NCI-H2081 (cell line): Measurements from ENCODE around the gene NDST4.
"Not testable (repeated sequence)": the region's sequence is repeated elsewhere in the genome, so short reads cannot be mapped to it uniquely, and the experiment has no call there.

Experiments used
- DNase-seq, 2 experiments: peaks; one replicate each; lab custom pipeline; 2025; lab: John Stamatoyannopoulos, UW

The NDST4 gene

GRCh38 chr4:115054836-115055235 lies 58.6 kb downstream of the NDST4 start:
- DNase-seq = no peak

- no peak for DNase-seq
These were observed 60.1 kb downstream of the NDST4 start for GRCh38 chr4:115053313-115053712.

GRCh38 chr4:115042496-115042895 lies 70.9 kb downstream of the NDST4 start:
- DNase-seq = no peak

- DNase-seq = no peak
These were observed 83.1 kb downstream of the NDST4 start for GRCh38 chr4:115030281-115030680.

GRCh38 chr4:115028682-115029410 lies 84.6 kb downstream of the NDST4 start:
- no peak for DNase-seq

GRCh38 chr4:114999880-115000279 lies 113.5 kb downstream of the NDST4 start:
- DNase-seq = no peak

GRCh38 chr4:114998316-114998715 lies 115.1 kb downstream of the NDST4 start:
- DNase-seq = no peak

- DNase-seq = no peak
These were observed 115.7 kb downstream of the NDST4 start for GRCh38 chr4:114997576-114998247.

- DNase-seq = no peak
These were observed 127.3 kb downstream of the NDST4 start for GRCh38 chr4:114986133-114986532.

- no peak for DNase-seq
These were observed 132.3 kb downstream of the NDST4 start for GRCh38 chr4:114980932-114981708.

- DNase-seq = not testable (repeated sequence)
These were observed 133.0 kb downstream of the NDST4 start for GRCh38 chr4:114980399-114980798.

GRCh38 chr4:114976901-114977300 lies 136.5 kb downstream of the NDST4 start:
- no peak for DNase-seq

- peak in 1 of 2 experiments; percentile 22 for DNase-seq
These were observed 149.4 kb downstream of the NDST4 start for GRCh38 chr4:114964026-114964425.

GRCh38 chr4:114945616-114946015 lies 167.8 kb downstream of the NDST4 start:
- DNase-seq = no peak

- no peak for DNase-seq
These were observed 171.9 kb downstream of the NDST4 start for GRCh38 chr4:114941503-114941902.

- DNase-seq = no peak
These were observed 185.5 kb downstream of the NDST4 start for GRCh38 chr4:114927881-114928280.

GRCh38 chr4:114926583-114926982 lies 186.8 kb downstream of the NDST4 start:
- no peak for DNase-seq

- no peak for DNase-seq
These were observed 189.1 kb downstream of the NDST4 start for GRCh38 chr4:114924311-114924710.

GRCh38 chr4:114922592-114922933 lies 190.9 kb downstream of the NDST4 start:
- DNase-seq = peak in 1 of 2 experiments; percentile 27

GRCh38 chr4:114921790-114922591 lies 191.4 kb downstream of the NDST4 start:
- no peak for DNase-seq

- DNase-seq = no peak
These were observed 192.2 kb downstream of the NDST4 start for GRCh38 chr4:114921191-114921590.

GRCh38 chr4:114911111-114911510 lies 202.3 kb downstream of the NDST4 start:
- no peak for DNase-seq
